HepG2 (cell line): ENCODE measurements around the gene MSI2. TPM values are rescaled to one million over a fixed set of nuclear protein-coding genes. Genes with fewer than 3 reads are reported as not detected.

Experiments
- ATAC-seq: fragments of 200-7000 bp; cut with Tn5 transposase; 3 replicates; pipeline ENCODE4 v1.9.1; 2020; ENCODE audit warnings: mild to moderate bottlenecking, moderate library complexity
- BruUV-seq: library from RNA; stranded (reverse); fragments of 400-500 nt; replicated peaks from 2 replicates; lab custom pipeline; 2021; lab: Mats Ljungman, UMichigan
- CTCF ChIA-PET: fragments of 300-600 bp; formaldehyde crosslinking; extraction: SDS; loops from one replicate; lab custom pipeline; 2021; ENCODE audit warnings: low total read pairs, inconsistent platforms, low intra/inter-chr PET ratio; lab: Yijun Ruan, JAX
- POLR2A ChIA-PET: fragments of 350-600 bp; sonication (Branson Sonifier 250); formaldehyde crosslinking; loops from one replicate; lab custom pipeline; 2020; ENCODE audit warnings: antibody characterized with exemption, inconsistent platforms; lab: Yijun Ruan, JAX
- DNase-seq: peaks from one replicate; pipeline ENCODE4 v3.0.0-alpha.2; 2015; ENCODE audit warnings: low spot score
- FAIRE-seq: peaks from 3 replicates; lab custom pipeline; 2011; peaks lifted over from hg19 to GRCh38; lab: Jason Lieb, UNC
- H2AFZ ChIP-seq: one replicate; pipeline ENCODE4 v1.6.1; 2011; ENCODE audit warnings: low read length, inconsistent platforms
- H3K27ac ChIP-seq: fragments of 300-600 bp; 3 replicates; pipeline ENCODE4 v1.8.0; 2011; ENCODE audit warnings: mixed run types, mild to moderate bottlenecking, mixed read lengths, low read length, inconsistent platforms; ENCODE audit not compliant: insufficient read depth; ENCODE audit errors: extremely low read length
- H3K27me3 ChIP-seq, 2 experiments: fragments of 200-600 bp in 1 of 2; 2 replicates in 1 of 2; 3 replicates in 1 of 2; pipeline versions ENCODE4 v1.6.0 to v1.8.0; 2011; ENCODE audit warnings: low read length in 2 of 2, mild to moderate bottlenecking in 2 of 2, moderate library complexity in 2 of 2, inconsistent platforms in 1 of 2; ENCODE audit not compliant: insufficient read depth in 2 of 2, control insufficient read depth in 1 of 2
- H3K36me3 ChIP-seq, 2 experiments: fragments of 200-600 bp in 1 of 2; replicated peaks in 1 of 2; 2 replicates in 1 of 2; 3 replicates in 1 of 2; pipeline versions ENCODE4 v1.5.1 to v1.8.0; 2011; ENCODE audit warnings: low read length in 2 of 2, inconsistent platforms in 1 of 2; ENCODE audit not compliant: insufficient read depth in 2 of 2, control insufficient read depth in 1 of 2
- H3K4me1 ChIP-seq: 2 replicates; pipeline ENCODE4 v1.5.1; 2012; ENCODE audit warnings: low read length, inconsistent platforms; ENCODE audit not compliant: insufficient read depth
- H3K4me2 ChIP-seq: 2 replicates; pipeline ENCODE4 v1.6.0; 2011; ENCODE audit warnings: low read depth, low read length, inconsistent platforms
- H3K4me3 ChIP-seq, 3 experiments: fragments of 200-600 bp in 1 of 3; sonication (generic), shearing (Covaris generic) in 1 of 3; replicated peaks in 1 of 3; 2 replicates each; pipeline ENCODE4 v1.5.1; 2011 to 2016; ENCODE audit warnings: low read length in 3 of 3, inconsistent platforms in 2 of 3, low read depth in 2 of 3, mild to moderate bottlenecking in 2 of 3, control low read depth in 1 of 3, mixed read lengths in 1 of 3; ENCODE audit not compliant: insufficient read depth in 1 of 3
- H3K79me2 ChIP-seq: one replicate; pipeline ENCODE4 v1.6.1; 2011; ENCODE audit warnings: low read length, inconsistent platforms; ENCODE audit not compliant: insufficient read depth
- H3K9ac ChIP-seq: 2 replicates; pipeline ENCODE4 v1.6.0; 2011; ENCODE audit warnings: mild to moderate bottlenecking, low read depth, low read length, inconsistent platforms; ENCODE audit not compliant: insufficient read depth
- H3K9me3 ChIP-seq: 2 replicates; pipeline ENCODE4 v1.5.1; 2012; ENCODE audit warnings: mild to moderate bottlenecking, low read length
- H4K20me1 ChIP-seq: 2 replicates; pipeline ENCODE4 v1.6.0; 2011; ENCODE audit warnings: inconsistent platforms, mild to moderate bottlenecking, low read length, moderate library complexity; ENCODE audit not compliant: insufficient read depth
- AGO1 ChIP-seq: fragments of 200-400 bp; formaldehyde crosslinking; IDR thresholded peaks from 2 replicates; pipeline ENCODE4 v1.6.1; 2017; ENCODE audit warnings: mild to moderate bottlenecking, low read depth, low read length, moderate library complexity; ENCODE audit not compliant: poor library complexity, severe bottlenecking
- ATRX ChIP-seq: sonication (generic); formaldehyde crosslinking; IDR thresholded peaks from 2 replicates; pipeline ENCODE4 v1.4.0; 2020; ENCODE audit warnings: missing genetic modification reagents, borderline replicate concordance
- GLI4 ChIP-seq: sonication (generic); formaldehyde crosslinking; IDR thresholded peaks from 2 replicates; pipeline ENCODE4 v1.5.1; 2020; ENCODE audit warnings: missing genetic modification reagents, mild to moderate bottlenecking, moderate library complexity, borderline replicate concordance
- HDAC1 ChIP-seq: sonication (generic); formaldehyde crosslinking; IDR thresholded peaks from 2 replicates; pipeline ENCODE4 v1.5.1; 2020; ENCODE audit warnings: mild to moderate bottlenecking, missing genetic modification reagents
- KLF16 ChIP-seq, 2 experiments: sonication (generic) in 1 of 2; formaldehyde crosslinking in 1 of 2; IDR thresholded peaks; 2 replicates each; pipeline versions ENCODE4 v1.6.1 to v1.8.0; 2016 to 2023; ENCODE audit warnings: missing genetic modification reagents in 2 of 2, missing compliant biosample characterization in 1 of 2
- MYNN ChIP-seq: sonication (generic); formaldehyde crosslinking; IDR thresholded peaks from 2 replicates; pipeline ENCODE4 v1.4.0; 2020; ENCODE audit warnings: mild to moderate bottlenecking, low read depth, missing genetic modification reagents
- NFIB ChIP-seq: sonication (generic); formaldehyde crosslinking; IDR thresholded peaks from 2 replicates; pipeline ENCODE4 v1.9.0; 2021; ENCODE audit warnings: missing genetic modification reagents, mild to moderate bottlenecking, borderline replicate concordance
- NFKB2 ChIP-seq: sonication (generic); formaldehyde crosslinking; IDR thresholded peaks from 2 replicates; pipeline ENCODE4 v1.4.0; 2020; ENCODE audit warnings: missing genetic modification reagents, borderline replicate concordance
- NRL ChIP-seq: sonication (generic); formaldehyde crosslinking; IDR thresholded peaks from 2 replicates; pipeline ENCODE4 v1.5.0; 2020; ENCODE audit warnings: missing genetic modification reagents, mild to moderate bottlenecking, moderate library complexity, borderline replicate concordance
- PCBP2 ChIP-seq: fragments of 200-400 bp; formaldehyde crosslinking; optimal IDR thresholded peaks from 2 replicates; pipeline ENCODE3; 2018; ENCODE audit warnings: low read length, low read depth; ENCODE audit not compliant: poor library complexity, severe bottlenecking
- SMYD3 ChIP-seq: sonication (generic); formaldehyde crosslinking; IDR thresholded peaks from 2 replicates; pipeline ENCODE4 v1.8.1; 2023; ENCODE audit warnings: mild to moderate bottlenecking, missing genetic modification reagents
- SRSF9 ChIP-seq: fragments of 200-400 bp; formaldehyde crosslinking; IDR thresholded peaks from 2 replicates; pipeline ENCODE4 v1.6.1; 2018; ENCODE audit warnings: borderline replicate concordance, mild to moderate bottlenecking, low read depth, low read length; ENCODE audit not compliant: insufficient read depth, poor library complexity, severe bottlenecking
- ZBTB2 ChIP-seq: sonication (generic); formaldehyde crosslinking; IDR thresholded peaks from 2 replicates; pipeline ENCODE4 v1.8.0; 2022; ENCODE audit warnings: low read depth, missing genetic modification reagents
- WGBS: methylation state at CpG from one replicate; pipeline ENCODE4 v1.1.6; 2017; ENCODE audit warnings: low lambda C conversion rate; 5-methylcytosine and 5-hydroxymethylcytosine counted together
- in situ Hi-C: cut with HindIII; loops from 2 replicates; pipeline ENCODE4 v1.10.0; 2017; ENCODE audit warnings: low pct_unique_long_range_greater_than_20kb; ENCODE audit not compliant: extremely low pct_ligation_motif_present
- intact Hi-C: fragments of 100-400 bp; cut with micrococcal nuclease; formaldehyde crosslinking; loops from one replicate; pipeline ENCODE4 v1.10.0; 2022; ENCODE audit not compliant: unreplicated experiment
- polyA plus RNA-seq, 8 experiments: library from polyadenylated mRNA; depleted of rRNA in 3 of 8; stranded (reverse) in 7 of 8; unstranded in 1 of 8; fragments of >200 nt; fragmentation: Illumina TruSeq in 4 of 8; extraction: Trizol in 4 of 8; gene quantifications; 2 replicates each; pipeline versions ENCODE4 v1.2.1 to v1.2.3, GENCODE V29; 2011 to 2016; ENCODE audit warnings: low read depth in 4 of 8, missing spikeins in 1 of 8, mixed read lengths in 1 of 8; ENCODE audit not compliant: insufficient read depth in 1 of 8
- total RNA-seq, 5 experiments: library from RNA; depleted of rRNA; stranded (reverse); fragments of >200 nt; fragmentation: Illumina TruSeq; extraction: Trizol; gene quantifications; 2 replicates each; pipeline ENCODE4 v1.2.3, GENCODE V29; 2016; ENCODE audit warnings: low read depth in 1 of 5
- TF ChIP-seq, protein P1 (sequence below): sonication (generic); formaldehyde crosslinking; IDR thresholded peaks from 2 replicates; pipeline ENCODE4 v1.4.0; 2020; ENCODE audit warnings: mild to moderate bottlenecking, missing genetic modification reagents, borderline replicate concordance
- TF ChIP-seq, protein P2 (sequence below): sonication (generic); formaldehyde crosslinking; IDR thresholded peaks from 2 replicates; pipeline ENCODE4 v1.4.0; 2020; ENCODE audit warnings: mild to moderate bottlenecking, missing genetic modification reagents

Gene MSI2
- total and polyA plus RNA-seq, 2 of the 13 experiments (the other 11 are each of a cell fraction or from before 2014, with no cell fraction given) = 77.5 to 78.4 TPM

DNA sequence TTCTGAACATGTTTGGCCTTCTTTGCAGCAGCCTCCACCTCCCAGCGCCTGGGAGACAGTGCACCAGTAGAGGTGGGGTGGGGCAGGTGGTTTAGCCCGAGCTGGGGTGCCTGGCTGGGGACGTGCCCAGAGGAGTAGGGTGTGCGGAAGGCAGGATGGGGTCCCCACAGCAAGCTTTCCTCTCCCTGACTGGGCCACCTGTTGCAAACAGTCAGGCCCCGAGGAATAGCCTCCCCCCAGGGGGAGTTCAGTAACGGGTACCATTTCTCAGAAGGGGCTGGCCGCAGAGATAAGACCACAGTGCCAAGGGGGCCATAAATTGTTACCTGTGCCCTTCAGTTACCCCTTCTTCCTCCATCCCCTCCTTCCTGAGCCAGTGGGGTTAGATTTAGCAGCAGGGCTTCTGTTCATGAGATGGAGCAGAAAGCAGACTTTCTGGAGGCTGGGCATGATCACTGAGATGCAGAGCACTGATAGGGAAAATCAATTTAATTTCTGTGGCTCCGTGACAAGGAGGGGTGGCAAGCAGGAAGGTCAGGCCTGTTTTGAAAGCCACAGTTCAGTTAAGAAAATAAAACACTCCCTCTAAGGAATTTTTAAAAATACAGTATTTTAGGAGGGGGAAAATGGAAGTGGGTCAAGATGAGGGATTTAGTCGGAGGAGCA lies 181.9 kb downstream of the MSI2 start:
- intact Hi-C loops (no loop called here), in situ Hi-C loops (no loop called here)
- no peaks in the 10 kb centered on the region for H3K27me3 ChIP-seq
- no peak overlapping the region for H2AFZ ChIP-seq
- H3K4me2 ChIP-seq = no peak overlapping the region
- H3K36me3 ChIP-seq = peaks cover 4 to 6% of the 10 kb centered on the region in 2 experiments; a peak in 3 of 5 replicates
- H3K79me2 ChIP-seq = peaks cover 22% of the 10 kb centered on the region
- no peaks in the 10 kb centered on the region for H4K20me1 ChIP-seq
- no peak overlapping the region for H3K4me3 ChIP-seq
- no TSS peak for BruUV-seq
- ChIA-PET CTCF (interaction anchor here (1.0 kb wide), 1 partner anchor 195 kb away, joined by 3 read pairs; no protein-coding TSS in a partner anchor), POLR2A (no interaction called here)
- H3K9me3 ChIP-seq = no peaks in the 10 kb centered on the region
- ATAC-seq (no peak), FAIRE-seq (no peak), DNase-seq (no peak)
- no peak overlapping the region for H3K9ac ChIP-seq
- 95% methylated on average over 8 of the region's 9 CpGs for WGBS
- no peak overlapping the region for H3K27ac ChIP-seq
- peaks cover 64% of the 10 kb centered on the region for H3K4me1 ChIP-seq
- TF ChIP-seq PCBP2 (no peak), NRL (CRISPR knock-in tag) (no peak), SMYD3 (CRISPR knock-in tag) (no peak), NFIB (no peak), NFKB2 (CRISPR knock-in tag) (no peak), MYNN (CRISPR knock-in tag) (no peak), KLF16 (CRISPR knock-in tag; IDR thresholded peaks at IDR 0.05) (no peak), ZBTB2 (CRISPR knock-in tag) (no peak), AGO1 (no peak), HDAC1 (CRISPR knock-in tag) (no peak), SRSF9 (no peak), ATRX (CRISPR knock-in tag) (no peak), GLI4 (CRISPR knock-in tag) (no peak)
- TF ChIP-seq, protein P1, sequence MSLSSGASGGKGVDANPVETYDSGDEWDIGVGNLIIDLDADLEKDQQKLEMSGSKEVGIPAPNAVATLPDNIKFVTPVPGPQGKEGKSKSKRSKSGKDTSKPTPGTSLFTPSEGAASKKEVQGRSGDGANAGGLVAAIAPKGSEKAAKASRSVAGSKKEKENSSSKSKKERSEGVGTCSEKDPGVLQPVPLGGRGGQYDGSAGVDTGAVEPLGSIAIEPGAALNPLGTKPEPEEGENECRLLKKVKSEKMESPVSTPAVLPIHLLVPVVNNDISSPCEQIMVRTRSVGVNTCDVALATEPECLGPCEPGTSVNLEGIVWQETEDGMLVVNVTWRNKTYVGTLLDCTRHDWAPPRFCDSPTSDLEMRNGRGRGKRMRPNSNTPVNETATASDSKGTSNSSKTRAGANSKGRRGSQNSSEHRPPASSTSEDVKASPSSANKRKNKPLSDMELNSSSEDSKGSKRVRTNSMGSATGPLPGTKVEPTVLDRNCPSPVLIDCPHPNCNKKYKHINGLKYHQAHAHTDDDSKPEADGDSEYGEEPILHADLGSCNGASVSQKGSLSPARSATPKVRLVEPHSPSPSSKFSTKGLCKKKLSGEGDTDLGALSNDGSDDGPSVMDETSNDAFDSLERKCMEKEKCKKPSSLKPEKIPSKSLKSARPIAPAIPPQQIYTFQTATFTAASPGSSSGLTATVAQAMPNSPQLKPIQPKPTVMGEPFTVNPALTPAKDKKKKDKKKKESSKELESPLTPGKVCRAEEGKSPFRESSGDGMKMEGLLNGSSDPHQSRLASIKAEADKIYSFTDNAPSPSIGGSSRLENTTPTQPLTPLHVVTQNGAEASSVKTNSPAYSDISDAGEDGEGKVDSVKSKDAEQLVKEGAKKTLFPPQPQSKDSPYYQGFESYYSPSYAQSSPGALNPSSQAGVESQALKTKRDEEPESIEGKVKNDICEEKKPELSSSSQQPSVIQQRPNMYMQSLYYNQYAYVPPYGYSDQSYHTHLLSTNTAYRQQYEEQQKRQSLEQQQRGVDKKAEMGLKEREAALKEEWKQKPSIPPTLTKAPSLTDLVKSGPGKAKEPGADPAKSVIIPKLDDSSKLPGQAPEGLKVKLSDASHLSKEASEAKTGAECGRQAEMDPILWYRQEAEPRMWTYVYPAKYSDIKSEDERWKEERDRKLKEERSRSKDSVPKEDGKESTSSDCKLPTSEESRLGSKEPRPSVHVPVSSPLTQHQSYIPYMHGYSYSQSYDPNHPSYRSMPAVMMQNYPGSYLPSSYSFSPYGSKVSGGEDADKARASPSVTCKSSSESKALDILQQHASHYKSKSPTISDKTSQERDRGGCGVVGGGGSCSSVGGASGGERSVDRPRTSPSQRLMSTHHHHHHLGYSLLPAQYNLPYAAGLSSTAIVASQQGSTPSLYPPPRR (CRISPR knock-in tag) = no peak
- TF ChIP-seq, protein P2, sequence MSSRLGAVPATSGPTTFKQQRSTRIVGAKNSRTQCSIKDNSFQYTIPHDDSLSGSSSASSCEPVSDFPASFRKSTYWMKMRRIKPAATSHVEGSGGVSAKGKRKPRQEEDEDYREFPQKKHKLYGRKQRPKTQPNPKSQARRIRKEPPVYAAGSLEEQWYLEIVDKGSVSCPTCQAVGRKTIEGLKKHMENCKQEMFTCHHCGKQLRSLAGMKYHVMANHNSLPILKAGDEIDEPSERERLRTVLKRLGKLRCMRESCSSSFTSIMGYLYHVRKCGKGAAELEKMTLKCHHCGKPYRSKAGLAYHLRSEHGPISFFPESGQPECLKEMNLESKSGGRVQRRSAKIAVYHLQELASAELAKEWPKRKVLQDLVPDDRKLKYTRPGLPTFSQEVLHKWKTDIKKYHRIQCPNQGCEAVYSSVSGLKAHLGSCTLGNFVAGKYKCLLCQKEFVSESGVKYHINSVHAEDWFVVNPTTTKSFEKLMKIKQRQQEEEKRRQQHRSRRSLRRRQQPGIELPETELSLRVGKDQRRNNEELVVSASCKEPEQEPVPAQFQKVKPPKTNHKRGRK (CRISPR knock-in tag) = no peak
